A549 (cell line): ENCODE results near the gene SKIC8.

Source experiments
- BHLHE40 ChIP-seq: IDR thresholded peaks from 2 replicates; pipeline ENCODE4 v1.6.1; 2012; ENCODE audit warnings: low read depth, low read length, inconsistent platforms
- CEBPB ChIP-seq, 2 experiments: fragments of >200 bp in 1 of 2; sonication (Bioruptor Twin) in 1 of 2; formaldehyde crosslinking in 1 of 2; IDR thresholded peaks; 2 replicates each; pipeline ENCODE4 v1.6.1; 2012 to 2016
- EP300 ChIP-seq, 2 experiments: fragments of >200 bp; sonication (Bioruptor Twin); formaldehyde crosslinking; IDR thresholded peaks; 2 replicates in 1 of 2; 3 replicates in 1 of 2; pipeline ENCODE4 v1.6.1; 2016 to 2017
- JUN ChIP-seq, 2 experiments: fragments of >200 bp; sonication (Bioruptor Twin); formaldehyde crosslinking; IDR thresholded peaks; 2 replicates in 1 of 2; 3 replicates in 1 of 2; pipeline ENCODE4 v1.6.1; 2016 to 2017
- KDM1A ChIP-seq: fragments of 200-600 bp; sonication (generic); IDR thresholded peaks from 2 replicates; pipeline ENCODE4 v1.6.1; 2016; ENCODE audit warnings: low read depth, mild to moderate bottlenecking
- MYC ChIP-seq: IDR thresholded peaks from 2 replicates; pipeline ENCODE4 v1.6.1; 2012; ENCODE audit warnings: mild to moderate bottlenecking, inconsistent platforms, low read length, improper control_type of control experiment, borderline replicate concordance
- POLR2A ChIP-seq: IDR thresholded peaks from 2 replicates; pipeline ENCODE4 v1.6.1; 2012; ENCODE audit warnings: mild to moderate bottlenecking, low read length
- RFX5 ChIP-seq: fragments of 450-650 bp; IDR thresholded peaks from 2 replicates; pipeline ENCODE4 v1.7.1; 2014; ENCODE audit warnings: antibody characterized with exemption, mild to moderate bottlenecking, moderate library complexity
- TP53 ChIP-seq: fragments of 250-450 bp; sonication (Bioruptor Pico); IDR thresholded peaks from 2 replicates; pipeline ENCODE4 v1.5.0; 2021; ENCODE audit warnings: mild to moderate bottlenecking, moderate library complexity
- TF ChIP-seq, protein P1 (sequence below): fragments of 450-650 bp; IDR thresholded peaks from 2 replicates; pipeline ENCODE4 v1.6.1; 2014; ENCODE audit warnings: antibody characterized with exemption
- TF ChIP-seq, protein P2 (sequence below): fragments of >200 bp; sonication (Bioruptor Twin); formaldehyde crosslinking; IDR thresholded peaks from 3 replicates; pipeline ENCODE4 v1.5.1; 2016
- TF ChIP-seq, protein P3 (sequence below): IDR thresholded peaks from 2 replicates; pipeline ENCODE4 v1.6.1; 2012
- TF ChIP-seq, protein P4 (sequence below): IDR thresholded peaks from 2 replicates; pipeline ENCODE4 v1.6.1; 2012; ENCODE audit warnings: low read depth, borderline replicate concordance

DNA sequence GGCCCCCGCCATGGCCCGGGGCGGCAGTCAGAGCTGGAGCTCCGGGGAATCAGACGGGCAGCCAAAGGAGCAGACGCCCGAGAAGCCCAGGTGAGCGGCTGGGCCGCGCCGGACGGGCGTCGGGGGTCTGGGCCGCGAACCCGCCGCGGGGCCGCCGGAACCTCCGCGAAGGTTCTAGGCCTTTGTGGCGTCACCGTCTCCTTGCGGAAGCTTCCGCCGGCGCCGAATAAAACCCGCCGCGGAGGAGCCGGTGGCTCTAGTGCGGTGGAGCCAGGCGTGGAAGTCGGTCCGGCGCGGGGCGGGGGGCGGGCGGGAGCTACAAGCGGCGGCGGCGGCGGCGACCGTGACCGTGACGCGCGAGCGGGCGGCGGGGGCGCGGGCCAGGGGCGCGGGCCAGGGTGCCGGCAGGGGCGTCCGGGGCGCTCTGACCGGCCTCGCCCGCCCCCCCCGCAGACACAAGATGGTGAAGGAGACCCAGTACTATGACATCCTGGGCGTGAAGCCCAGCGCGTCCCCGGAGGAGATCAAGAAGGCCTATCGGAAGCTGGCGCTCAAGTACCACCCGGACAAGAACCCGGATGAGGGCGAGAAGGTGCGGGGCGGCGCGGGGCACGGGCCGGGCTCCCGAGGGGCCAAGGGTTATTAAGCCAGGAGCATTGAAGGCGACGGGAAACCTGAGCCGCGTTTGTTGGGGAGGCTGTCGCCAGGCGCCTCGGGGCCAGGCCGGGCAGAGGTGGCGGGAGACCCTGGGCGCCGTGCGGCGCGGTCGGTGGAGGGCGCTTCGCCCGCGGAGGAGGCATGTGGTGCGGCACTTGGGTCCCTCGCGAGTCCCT is 34.9 kb downstream of the SKIC8 start, which contains the start of gene DNAJA4:
- TF ChIP-seq TP53 (CRISPR knock-in tag) (no peak), POLR2A (no peak), CEBPB (IDR thresholded peaks at IDR 0.05) (no peak), MYC (no peak), KDM1A (no peak), JUN (IDR thresholded peaks at IDR 0.05) (no peak), EP300 (IDR thresholded peaks at IDR 0.05) (no peak), BHLHE40 (no peak), RFX5 (no peak)
- TF ChIP-seq, protein P1, sequence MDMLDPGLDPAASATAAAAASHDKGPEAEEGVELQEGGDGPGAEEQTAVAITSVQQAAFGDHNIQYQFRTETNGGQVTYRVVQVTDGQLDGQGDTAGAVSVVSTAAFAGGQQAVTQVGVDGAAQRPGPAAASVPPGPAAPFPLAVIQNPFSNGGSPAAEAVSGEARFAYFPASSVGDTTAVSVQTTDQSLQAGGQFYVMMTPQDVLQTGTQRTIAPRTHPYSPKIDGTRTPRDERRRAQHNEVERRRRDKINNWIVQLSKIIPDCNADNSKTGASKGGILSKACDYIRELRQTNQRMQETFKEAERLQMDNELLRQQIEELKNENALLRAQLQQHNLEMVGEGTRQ, result no peak
- TF ChIP-seq, protein P2, sequence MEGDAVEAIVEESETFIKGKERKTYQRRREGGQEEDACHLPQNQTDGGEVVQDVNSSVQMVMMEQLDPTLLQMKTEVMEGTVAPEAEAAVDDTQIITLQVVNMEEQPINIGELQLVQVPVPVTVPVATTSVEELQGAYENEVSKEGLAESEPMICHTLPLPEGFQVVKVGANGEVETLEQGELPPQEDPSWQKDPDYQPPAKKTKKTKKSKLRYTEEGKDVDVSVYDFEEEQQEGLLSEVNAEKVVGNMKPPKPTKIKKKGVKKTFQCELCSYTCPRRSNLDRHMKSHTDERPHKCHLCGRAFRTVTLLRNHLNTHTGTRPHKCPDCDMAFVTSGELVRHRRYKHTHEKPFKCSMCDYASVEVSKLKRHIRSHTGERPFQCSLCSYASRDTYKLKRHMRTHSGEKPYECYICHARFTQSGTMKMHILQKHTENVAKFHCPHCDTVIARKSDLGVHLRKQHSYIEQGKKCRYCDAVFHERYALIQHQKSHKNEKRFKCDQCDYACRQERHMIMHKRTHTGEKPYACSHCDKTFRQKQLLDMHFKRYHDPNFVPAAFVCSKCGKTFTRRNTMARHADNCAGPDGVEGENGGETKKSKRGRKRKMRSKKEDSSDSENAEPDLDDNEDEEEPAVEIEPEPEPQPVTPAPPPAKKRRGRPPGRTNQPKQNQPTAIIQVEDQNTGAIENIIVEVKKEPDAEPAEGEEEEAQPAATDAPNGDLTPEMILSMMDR, result no peak
- TF ChIP-seq, protein P3, sequence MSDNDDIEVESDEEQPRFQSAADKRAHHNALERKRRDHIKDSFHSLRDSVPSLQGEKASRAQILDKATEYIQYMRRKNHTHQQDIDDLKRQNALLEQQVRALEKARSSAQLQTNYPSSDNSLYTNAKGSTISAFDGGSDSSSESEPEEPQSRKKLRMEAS, result no peak
- TF ChIP-seq, protein P4, sequence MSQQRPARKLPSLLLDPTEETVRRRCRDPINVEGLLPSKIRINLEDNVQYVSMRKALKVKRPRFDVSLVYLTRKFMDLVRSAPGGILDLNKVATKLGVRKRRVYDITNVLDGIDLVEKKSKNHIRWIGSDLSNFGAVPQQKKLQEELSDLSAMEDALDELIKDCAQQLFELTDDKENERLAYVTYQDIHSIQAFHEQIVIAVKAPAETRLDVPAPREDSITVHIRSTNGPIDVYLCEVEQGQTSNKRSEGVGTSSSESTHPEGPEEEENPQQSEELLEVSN, result no peak
